Endothelial cell of umbilical vein (primary cell): ENCODE measurements around the gene MXI1.

Experiments used
- CTCF ChIP-seq, 2 donors: IDR thresholded peaks; 1 replicate in 1 of 2; 2 replicates in 1 of 2; pipeline ENCODE4 v1.5.1; 2011; ENCODE audit warnings: low read length in 2 of 2, mild to moderate bottlenecking in 2 of 2, moderate library complexity in 2 of 2, control low read depth in 1 of 2, inconsistent platforms in 1 of 2, low read depth in 1 of 2; ENCODE audit not compliant: insufficient read depth in 1 of 2; ENCODE audit errors: extremely low read depth in 1 of 2
- FOS ChIP-seq: IDR thresholded peaks from 2 replicates; pipeline ENCODE4 v1.6.1; 2011; ENCODE audit warnings: mild to moderate bottlenecking, low read length, moderate library complexity, borderline replicate concordance; ENCODE audit not compliant: insufficient read depth
- JUN ChIP-seq: IDR thresholded peaks from 2 replicates; pipeline ENCODE4 v1.6.1; 2011; ENCODE audit warnings: borderline replicate concordance, low read depth; ENCODE audit not compliant: insufficient read length, insufficient read depth
- MAX ChIP-seq: IDR thresholded peaks from 2 replicates; pipeline ENCODE4 v1.6.1; 2011; ENCODE audit not compliant: insufficient read depth, insufficient read length
- POLR2A ChIP-seq: IDR thresholded peaks from 2 replicates; pipeline ENCODE4 v1.6.1; 2012; ENCODE audit warnings: low read depth, mild to moderate bottlenecking, control low read depth, low read length
- POLR2AphosphoS5 ChIP-seq: IDR thresholded peaks from 2 replicates; pipeline ENCODE4 v1.6.1; 2012; ENCODE audit warnings: low read depth, mild to moderate bottlenecking, control low read depth, low read length, moderate library complexity; ENCODE audit not compliant: insufficient read depth

GRCh38 chr10:110260746-110261477, 53.5 kb downstream of the MXI1 start:
- no peak for TF ChIP-seq CTCF (IDR thresholded peaks at IDR 0.05; ENCODE audit: extremely low read depth in 1 of 2, insufficient read depth in 1 of 2, low read depth in 1 of 2, low read length in 2 of 2)
- no peak for TF ChIP-seq POLR2A
- TF ChIP-seq POLR2AphosphoS5: no peak
- no peak for TF ChIP-seq MAX
- TF ChIP-seq JUN: no peak
- no peak for TF ChIP-seq FOS
